Measurements from ENCODE around the gene ZYG11B.
"Not testable (repeated sequence)": the region's sequence is repeated elsewhere in the genome, so short reads cannot be mapped to it uniquely, and the experiment has no call there.

The ZYG11B gene

DNA sequence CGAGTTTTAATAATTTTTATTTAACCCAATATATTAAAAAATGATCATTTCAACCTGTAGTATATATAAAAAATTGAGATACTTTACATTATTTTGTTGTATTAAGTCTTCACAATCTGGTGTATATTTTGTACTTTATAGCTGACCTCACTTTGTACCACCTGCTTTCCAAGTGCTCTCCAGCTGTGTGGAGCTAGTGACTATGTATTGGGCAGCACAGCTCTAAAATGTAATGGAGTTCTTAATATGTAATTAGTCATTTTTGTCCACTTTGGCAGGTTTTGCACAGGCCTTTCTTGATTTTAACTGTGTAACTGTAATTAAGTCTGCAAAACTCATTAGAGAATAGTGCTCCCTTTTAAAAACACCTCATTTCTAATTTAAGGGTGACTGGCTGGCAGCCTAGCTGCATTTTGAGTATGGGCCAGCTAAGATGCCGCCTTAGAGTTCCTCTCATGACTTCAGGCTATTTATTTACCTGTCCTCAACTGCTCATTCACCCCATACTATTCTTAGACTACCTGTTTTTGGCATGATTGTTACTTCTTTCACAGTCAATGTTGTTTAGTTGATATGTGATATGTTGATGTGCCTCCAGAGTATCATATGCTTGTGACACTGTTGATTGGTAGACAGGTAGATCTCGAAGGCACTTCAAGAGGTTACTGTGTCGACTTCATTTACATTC is 43.2 kb downstream of the ZYG11B start:
- Mint-ChIP-seq H3K27ac (no peak overlapping the region), H3K9me3 (no peaks in the 10 kb centered on the region), H3K4me1 (peaks cover 14% of the 10 kb centered on the region), H3K27me3 (no peaks in the 10 kb centered on the region), H3K4me3 (no peak overlapping the region)
- ATAC-seq (no peak), DNase-seq (no peak)

DNA sequence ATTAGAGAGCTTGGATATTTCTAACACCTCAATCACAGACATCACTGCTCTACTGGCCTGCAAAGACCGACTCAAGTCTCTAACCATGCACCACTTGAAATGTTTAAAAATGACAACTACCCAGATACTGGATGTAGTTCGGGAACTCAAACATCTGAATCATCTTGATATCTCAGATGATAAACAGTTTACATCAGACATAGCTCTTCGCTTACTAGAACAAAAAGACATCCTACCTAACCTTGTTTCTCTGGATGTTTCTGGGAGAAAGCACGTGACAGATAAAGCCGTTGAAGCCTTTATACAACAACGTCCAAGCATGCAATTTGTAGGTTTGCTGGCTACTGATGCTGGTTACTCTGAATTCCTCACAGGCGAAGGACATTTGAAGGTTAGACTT is 45.1 kb downstream of the ZYG11B start:
- H3K27ac Mint-ChIP-seq, result no peak overlapping the region
- H3K4me3 Mint-ChIP-seq, result no peak overlapping the region
- H3K4me1 Mint-ChIP-seq, result peaks cover 12% of the 10 kb centered on the region
- no peak for ATAC-seq
- no peaks in the 10 kb centered on the region for H3K27me3 Mint-ChIP-seq
- no peak for DNase-seq
- no peaks in the 10 kb centered on the region for H3K9me3 Mint-ChIP-seq

DNA sequence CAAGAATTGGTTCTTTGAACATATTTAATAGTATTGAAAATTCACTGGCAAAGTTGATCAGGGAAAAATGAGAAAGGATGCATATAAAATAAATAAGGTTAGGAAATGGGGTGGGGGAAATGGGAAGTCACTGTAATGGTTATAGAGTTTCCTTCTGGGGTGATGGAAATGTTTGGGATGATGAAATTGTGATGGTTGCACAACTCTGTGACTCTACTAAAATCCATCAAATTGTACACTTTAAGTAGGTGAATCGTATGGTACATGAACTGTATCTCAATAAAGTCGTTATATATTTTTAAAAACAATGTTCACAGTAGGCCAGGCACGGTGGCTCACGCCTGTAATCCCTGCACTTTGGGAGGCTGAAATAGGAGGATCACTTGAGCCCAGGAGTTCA is 59.9 kb downstream of the ZYG11B start:
- Mint-ChIP-seq H3K4me3 (no peak overlapping the region), H3K27ac (peak overlapping the region in 1 of 2 donors; percentile 49)
- DNase-seq, result no peak

DNA sequence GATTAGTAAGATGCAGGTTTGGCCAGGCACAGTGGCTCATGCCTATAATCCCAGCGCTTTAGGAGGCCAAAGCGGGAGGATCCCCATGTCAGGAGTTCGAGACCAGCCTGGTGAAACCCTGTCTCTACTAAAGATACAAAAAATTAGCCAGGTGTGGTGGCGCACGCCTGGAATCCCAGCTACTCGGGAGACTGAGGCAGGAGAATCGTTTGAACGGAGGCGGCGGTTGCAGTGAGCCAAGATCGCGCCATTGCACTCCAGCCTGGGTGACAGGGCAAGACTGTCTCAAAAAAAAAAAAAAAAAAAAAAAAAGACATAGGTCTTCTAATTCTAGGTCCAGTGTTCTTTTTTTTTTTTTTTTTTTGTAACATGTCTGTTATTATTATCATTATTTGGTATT is 64.2 kb downstream of the ZYG11B start:
- DNase-seq, result not testable (repeated sequence)
- H3K27ac Mint-ChIP-seq, result peak overlapping the region in 1 of 2 donors; percentile 60

More for the DNA sequence above, 59.9 kb downstream of the ZYG11B start:
- no peak for ATAC-seq
- no peaks in the 10 kb centered on the region for H3K27me3 Mint-ChIP-seq
- H3K4me1 Mint-ChIP-seq, result no peaks in the 10 kb centered on the region
- no peaks in the 10 kb centered on the region for H3K9me3 Mint-ChIP-seq

DNA sequence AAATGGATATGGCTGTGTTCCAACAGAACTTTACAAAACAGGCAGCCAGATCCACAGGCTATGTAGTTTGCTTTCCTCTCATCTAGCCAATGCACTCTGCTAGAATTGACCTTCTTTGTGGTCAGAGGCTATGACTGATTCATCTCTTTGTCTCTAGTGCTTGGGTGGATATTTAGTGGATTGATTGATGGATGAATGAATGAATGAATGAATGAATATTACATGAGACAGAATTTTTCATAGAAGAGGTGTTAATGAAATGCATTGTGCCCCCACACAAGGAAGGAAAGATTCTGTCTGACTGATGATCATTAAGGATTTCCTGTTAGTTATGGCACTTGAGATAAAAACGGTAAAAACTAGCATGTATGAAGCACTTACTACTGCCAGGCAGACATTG is 65.8 kb downstream of the ZYG11B start:
- ATAC-seq (no peak), DNase-seq (no peak)
- H3K4me1 Mint-ChIP-seq, result no peaks in the 10 kb centered on the region
- H3K27ac Mint-ChIP-seq, result no peak overlapping the region
- no peaks in the 10 kb centered on the region for H3K27me3 Mint-ChIP-seq
- no peaks in the 10 kb centered on the region for H3K9me3 Mint-ChIP-seq
- no peak overlapping the region for H3K4me3 Mint-ChIP-seq

More for the DNA sequence above, 64.2 kb downstream of the ZYG11B start:
- H3K4me1 Mint-ChIP-seq, ATAC-seq, H3K27me3 Mint-ChIP-seq, H3K9me3 Mint-ChIP-seq, H3K4me3 Mint-ChIP-seq: not testable (repeated sequence)

DNA sequence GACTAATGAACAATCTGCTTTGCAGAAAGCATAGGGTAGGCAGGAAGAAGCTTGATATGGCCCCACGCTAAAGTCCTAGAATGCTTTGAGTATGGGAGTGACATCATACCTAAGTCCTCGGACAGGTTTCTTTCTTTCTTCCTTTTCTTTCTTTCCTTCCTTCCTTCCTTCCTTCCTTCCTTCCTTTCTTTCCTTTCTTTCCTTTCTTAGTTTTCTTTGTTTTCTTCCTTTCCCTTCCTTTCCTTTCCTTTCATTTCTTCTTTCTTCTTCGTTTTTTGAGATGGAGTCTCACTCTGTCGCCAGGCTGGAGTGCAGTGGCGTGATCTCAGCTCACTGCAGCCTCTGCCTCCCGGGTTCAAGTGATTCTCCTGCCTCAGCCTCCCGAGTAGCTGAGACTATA is 67.5 kb downstream of the ZYG11B start:
- not testable (repeated sequence) for H3K4me1 Mint-ChIP-seq, H3K4me3 Mint-ChIP-seq

DNA sequence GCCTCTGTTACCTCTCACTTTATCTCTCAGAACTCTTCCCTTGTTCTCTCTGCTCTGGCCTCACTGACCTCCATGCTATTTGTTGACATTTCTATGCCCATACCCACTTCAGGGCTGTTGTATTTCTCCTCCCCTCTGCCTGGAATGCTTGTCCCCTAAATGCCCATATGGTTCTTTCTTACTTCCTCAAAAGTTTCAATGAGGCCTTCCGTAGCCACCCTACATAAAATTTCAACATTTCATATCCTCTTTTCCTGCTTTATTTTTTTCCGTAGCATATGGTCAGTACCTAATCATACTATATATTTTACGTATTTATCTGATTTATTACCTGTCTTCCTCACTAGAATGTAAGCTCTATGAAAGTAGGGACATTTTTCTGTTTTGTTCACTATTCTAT is 69.2 kb downstream of the ZYG11B start:
- no peaks in the 10 kb centered on the region for H3K4me1 Mint-ChIP-seq
- no peaks in the 10 kb centered on the region for H3K27me3 Mint-ChIP-seq
- no peak overlapping the region for H3K4me3 Mint-ChIP-seq
- ATAC-seq (no peak), DNase-seq (no peak)
- H3K9me3 Mint-ChIP-seq, result no peaks in the 10 kb centered on the region
- no peak overlapping the region for H3K27ac Mint-ChIP-seq

More for the DNA sequence above, 67.5 kb downstream of the ZYG11B start:
- not testable (repeated sequence) for DNase-seq, H3K27ac Mint-ChIP-seq, ATAC-seq, H3K9me3 Mint-ChIP-seq, H3K27me3 Mint-ChIP-seq

DNA sequence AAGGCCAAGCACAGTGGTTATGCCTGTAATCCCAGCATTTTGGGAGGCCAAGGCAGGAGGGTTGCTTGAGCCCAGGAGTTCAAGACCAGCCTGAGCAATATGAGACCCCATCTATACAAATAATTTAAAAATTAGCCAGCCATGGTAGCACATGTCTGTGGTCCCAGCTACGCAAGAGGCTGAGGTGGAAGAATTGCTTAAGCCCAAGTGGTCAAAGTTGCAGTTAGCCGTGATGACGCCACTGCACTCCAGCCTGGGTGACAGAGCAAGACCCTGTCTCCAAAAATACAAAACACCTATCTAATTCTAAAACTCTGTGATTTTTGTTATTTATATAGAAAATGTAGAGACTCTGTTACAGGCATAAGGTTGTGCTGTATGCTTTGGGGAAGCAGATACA is 72.1 kb downstream of the ZYG11B start:
- no peak for ATAC-seq
- Mint-ChIP-seq H3K4me3 (no peak overlapping the region), H3K4me1 (no peaks in the 10 kb centered on the region), H3K27me3 (no peaks in the 10 kb centered on the region), H3K27ac (no peak overlapping the region), H3K9me3 (no peaks in the 10 kb centered on the region)
- DNase-seq, result no peak

DNA sequence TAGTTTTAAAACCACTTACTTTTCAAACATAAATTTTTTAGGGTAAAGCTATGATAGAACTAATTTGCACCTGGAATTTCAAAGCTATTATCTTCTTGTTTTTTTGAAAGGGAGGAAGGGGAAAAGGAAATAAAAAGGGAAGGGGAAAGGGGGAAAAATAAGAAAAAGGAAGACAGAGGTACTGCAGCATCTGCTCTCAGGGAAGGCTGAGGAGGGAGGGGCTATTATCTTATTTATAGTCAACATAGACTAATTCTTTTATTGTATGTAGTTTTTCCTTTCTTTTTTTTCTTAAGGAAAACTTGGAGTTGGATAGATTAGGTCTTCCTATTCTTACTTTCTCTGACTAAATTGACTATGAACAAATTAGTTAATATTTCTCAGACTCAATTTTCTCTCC is 74.8 kb downstream of the ZYG11B start:
- no peaks in the 10 kb centered on the region for H3K27me3 Mint-ChIP-seq
- no peak overlapping the region for H3K4me3 Mint-ChIP-seq
- no peaks in the 10 kb centered on the region for H3K9me3 Mint-ChIP-seq
- no peak for DNase-seq
- H3K27ac Mint-ChIP-seq, result no peak overlapping the region
- ATAC-seq, result no peak
- H3K4me1 Mint-ChIP-seq, result no peaks in the 10 kb centered on the region

DNA sequence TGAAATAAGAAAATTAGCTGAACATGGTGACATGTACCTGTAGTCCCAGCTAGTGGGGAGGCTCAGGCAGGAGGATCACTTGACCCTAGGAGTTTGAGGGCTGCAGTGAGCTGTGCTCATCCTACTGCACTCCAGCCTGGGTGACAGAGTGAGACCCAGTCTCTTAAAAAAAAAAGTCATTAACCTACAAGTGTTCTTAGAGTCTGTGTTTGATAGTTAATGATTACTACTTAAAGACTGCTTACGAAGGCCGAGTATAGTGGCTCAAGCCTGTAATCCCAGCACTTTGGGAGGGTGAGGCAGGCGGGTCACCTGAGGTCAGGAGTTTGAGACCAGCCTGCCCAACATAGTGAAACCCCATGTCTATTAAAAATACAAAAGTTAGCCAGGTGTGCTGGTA is 77.8 kb downstream of the ZYG11B start:
- not testable (repeated sequence) for DNase-seq, H3K9me3 Mint-ChIP-seq, H3K27me3 Mint-ChIP-seq, H3K4me1 Mint-ChIP-seq, H3K27ac Mint-ChIP-seq, ATAC-seq, H3K4me3 Mint-ChIP-seq

DNA sequence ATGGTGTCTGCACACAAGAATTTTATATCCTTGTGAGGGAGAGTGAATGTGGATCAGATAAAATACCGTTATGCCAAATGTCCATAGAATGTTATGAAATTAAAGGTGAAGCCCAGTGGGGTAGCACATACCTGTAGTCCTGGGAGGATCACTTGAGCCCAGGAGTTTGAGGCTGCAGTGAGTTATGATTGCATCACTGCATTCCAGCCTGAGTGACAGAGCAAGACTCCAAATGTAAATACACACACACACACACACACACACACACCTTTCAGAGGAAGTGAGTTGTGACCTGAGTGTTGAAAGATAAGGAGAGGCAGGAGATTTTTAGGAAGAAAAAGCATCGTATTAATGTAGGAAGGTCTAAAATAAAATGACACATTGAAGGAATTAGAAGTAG is 88.2 kb downstream of the ZYG11B start:
- H3K4me3 Mint-ChIP-seq, result no peak overlapping the region
- no peaks in the 10 kb centered on the region for H3K9me3 Mint-ChIP-seq
- ATAC-seq (no peak), DNase-seq (no peak)
- no peaks in the 10 kb centered on the region for H3K4me1 Mint-ChIP-seq
- H3K27ac Mint-ChIP-seq, result no peak overlapping the region
- H3K27me3 Mint-ChIP-seq, result no peaks in the 10 kb centered on the region

DNA sequence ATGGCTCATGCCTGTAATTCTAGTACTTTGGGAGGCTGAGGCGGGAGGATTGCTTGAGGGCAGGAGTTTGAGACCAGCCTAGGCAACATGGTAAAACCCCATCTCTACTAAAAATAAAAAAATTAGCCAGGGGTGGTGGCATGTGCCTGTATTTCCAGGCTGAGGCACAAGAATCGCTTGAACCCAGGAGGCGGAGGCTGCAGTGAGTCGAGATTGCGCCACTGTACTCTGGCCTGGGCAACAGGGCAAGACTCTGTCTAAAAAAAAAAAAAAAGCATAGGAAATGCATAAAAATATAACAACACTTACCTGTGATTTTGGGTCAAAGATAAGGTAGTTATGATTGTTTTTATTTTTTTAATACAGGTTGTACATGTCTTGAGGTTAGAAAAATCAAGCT is 94.6 kb downstream of the ZYG11B start:
- not testable (repeated sequence) for DNase-seq, H3K4me3 Mint-ChIP-seq, H3K27ac Mint-ChIP-seq, H3K27me3 Mint-ChIP-seq, ATAC-seq, H3K4me1 Mint-ChIP-seq, H3K9me3 Mint-ChIP-seq

DNA sequence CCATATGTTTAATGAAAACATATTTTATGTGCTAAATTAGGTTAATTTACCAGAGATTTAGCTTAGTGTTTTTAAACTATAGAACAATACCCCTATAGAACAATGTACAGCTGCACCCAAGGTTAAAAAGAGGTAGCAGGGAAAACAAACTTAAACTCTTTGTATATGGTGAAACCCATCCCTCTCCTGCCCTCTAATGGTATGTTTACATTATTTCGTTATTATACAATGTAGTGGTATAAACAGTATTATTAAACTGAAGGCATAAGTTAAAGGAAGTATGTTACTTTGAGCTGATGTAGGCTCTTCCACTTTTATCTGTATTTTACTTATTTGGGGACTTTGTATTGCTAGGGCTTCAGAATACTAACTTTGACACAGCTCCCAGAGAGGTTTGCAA is 99.6 kb downstream of the ZYG11B start:
- no peaks in the 10 kb centered on the region for H3K4me1 Mint-ChIP-seq
- H3K9me3 Mint-ChIP-seq, result no peaks in the 10 kb centered on the region
- no peaks in the 10 kb centered on the region for H3K27me3 Mint-ChIP-seq
- no peak for DNase-seq
- H3K4me3 Mint-ChIP-seq, result no peak overlapping the region
- ATAC-seq, result no peak
- H3K27ac Mint-ChIP-seq, result no peak overlapping the region

DNA sequence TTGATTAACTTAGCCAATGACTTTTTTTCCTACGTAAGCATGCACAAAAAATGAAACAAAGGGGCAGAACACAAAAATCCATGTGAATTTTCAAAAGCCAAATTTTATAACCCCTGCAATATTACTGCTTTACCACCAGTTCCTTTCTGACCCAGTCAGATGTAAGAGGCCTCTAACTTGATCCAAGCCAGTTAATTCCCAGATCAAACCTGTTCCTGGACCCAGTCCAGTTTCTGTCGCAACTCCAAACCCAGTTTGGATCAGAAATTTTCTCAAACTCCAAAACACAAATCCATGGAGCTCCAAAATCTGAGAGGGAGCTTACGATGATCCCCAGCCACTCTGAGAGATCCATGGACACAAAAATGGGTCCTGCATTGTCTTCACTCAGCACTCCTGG is 108.5 kb downstream of the ZYG11B start:
- DNase-seq (no peak), ATAC-seq (no peak)
- no peaks in the 10 kb centered on the region for H3K9me3 Mint-ChIP-seq
- H3K4me1 Mint-ChIP-seq, result no peaks in the 10 kb centered on the region
- no peak overlapping the region for H3K4me3 Mint-ChIP-seq
- no peak overlapping the region for H3K27ac Mint-ChIP-seq
- H3K27me3 Mint-ChIP-seq, result peaks cover 12% of the 10 kb centered on the region

DNA sequence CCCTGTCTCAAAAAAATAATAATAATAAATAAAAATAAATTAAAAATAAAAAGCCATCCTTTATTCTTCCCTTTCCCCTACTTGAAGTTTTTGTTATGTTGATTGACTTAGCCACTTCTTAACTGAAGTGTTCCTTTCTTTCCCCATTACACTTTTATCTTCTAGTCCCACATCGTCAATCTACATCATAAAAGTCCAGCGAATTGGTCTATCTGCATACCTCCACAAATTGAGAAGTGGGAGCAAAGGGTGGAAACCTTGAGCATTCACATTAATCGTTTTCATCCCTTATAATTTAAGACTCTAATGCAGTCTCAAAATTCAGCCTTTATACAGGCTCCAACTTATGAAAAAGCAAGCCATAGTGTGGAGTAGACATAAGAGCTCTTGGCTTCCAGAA is 109.8 kb downstream of the ZYG11B start:
- H3K27me3 Mint-ChIP-seq, result peaks cover 15% of the 10 kb centered on the region
- no peak overlapping the region for H3K27ac Mint-ChIP-seq
- no peaks in the 10 kb centered on the region for H3K9me3 Mint-ChIP-seq
- H3K4me1 Mint-ChIP-seq, result no peaks in the 10 kb centered on the region
- no peak for DNase-seq
- no peak overlapping the region for H3K4me3 Mint-ChIP-seq
- ATAC-seq, result no peak

DNA sequence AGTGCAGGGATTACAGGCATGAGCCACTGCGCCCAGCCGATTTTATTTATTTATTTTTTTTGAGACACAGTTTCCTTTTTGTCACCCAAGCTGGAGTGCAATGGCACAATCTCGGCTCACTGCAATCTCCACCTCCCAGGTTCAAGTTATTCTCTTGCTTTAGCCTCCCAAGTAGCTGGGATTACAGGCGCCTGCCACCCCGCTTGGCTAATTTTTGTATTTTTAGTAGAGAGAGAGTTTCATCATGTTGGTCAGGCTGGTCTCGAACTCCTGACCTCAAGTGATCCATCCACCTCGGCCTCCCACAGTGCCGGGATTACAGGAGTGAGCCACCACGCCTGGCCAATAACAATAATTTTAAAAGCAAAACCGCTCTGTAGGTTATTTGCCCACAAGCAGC is 112.9 kb downstream of the ZYG11B start:
- H3K4me3 Mint-ChIP-seq, H3K27ac Mint-ChIP-seq, DNase-seq, H3K9me3 Mint-ChIP-seq, ATAC-seq: not testable (repeated sequence)
- H3K27me3 Mint-ChIP-seq, result peaks cover 38% of the 10 kb centered on the region
- H3K4me1 Mint-ChIP-seq, result peaks cover 18% of the 10 kb centered on the region

DNA sequence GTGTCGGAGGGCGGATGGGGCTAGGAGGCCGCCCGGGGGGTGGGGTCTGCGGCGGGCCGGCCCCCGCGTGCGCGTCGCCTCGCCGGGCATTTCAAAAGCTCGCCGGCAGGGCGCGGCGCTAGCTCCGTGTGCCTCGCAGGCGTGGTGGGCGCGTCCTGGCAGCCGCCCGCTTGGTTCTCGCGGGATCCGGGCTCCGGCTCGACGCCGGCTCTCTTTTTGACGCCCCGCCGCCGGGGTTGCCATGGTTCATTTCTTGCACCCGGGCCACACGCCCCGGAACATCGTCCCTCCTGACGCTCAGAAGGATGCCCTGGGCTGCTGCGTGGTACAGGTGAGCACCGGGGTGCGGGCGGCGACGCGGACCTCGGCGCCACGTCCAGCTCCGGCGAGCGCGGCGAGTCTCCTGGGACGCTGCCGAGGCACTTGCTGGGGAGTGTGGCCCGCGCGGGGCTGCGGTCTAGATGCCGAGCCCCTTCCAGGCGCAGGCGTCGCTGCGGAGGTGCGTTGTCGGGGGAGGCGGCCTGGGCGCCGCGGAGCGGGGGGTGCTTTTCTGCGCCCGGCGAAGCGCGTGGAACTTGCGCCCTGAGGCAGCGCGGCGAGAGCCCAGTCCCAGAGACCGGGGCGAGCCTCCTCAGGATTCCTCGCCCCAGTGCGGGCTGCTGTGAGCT is 116.5 kb downstream of the ZYG11B start, which contains the start of gene ZYG11A:
ZYG11A (plus strand) TSS at position 118 of the 668 bp plus-strand sequence; CDS start at position 242, 124 bp downstream.
- peaks cover 18% of the 10 kb centered on the region for H3K4me1 Mint-ChIP-seq
- H3K27me3 Mint-ChIP-seq, result peaks cover 45% of the 10 kb centered on the region
- H3K4me3 Mint-ChIP-seq, result peak within 1 kb of the TSS; percentile 82 to 83

More for the DNA sequence above, 116.5 kb downstream of the ZYG11B start, which contains the start of gene ZYG11A:
- peak within 1 kb of the TSS in 1 of 2 donors; percentile 12 for H3K27ac Mint-ChIP-seq
- ATAC-seq (peak; percentile 98), DNase-seq (peak; percentile 84)
- no peaks in the 10 kb centered on the region for H3K9me3 Mint-ChIP-seq

Measured in stimulated activated naive CD8-positive, alpha-beta T cell treated with anti-CD3 and anti-CD28 coated beads, Interleukin-15, amount 100 ng/mL, for 72 hours (primary cell).